HepG2 (cell line): ENCODE measurements around the gene MAN2B2. TPM values are rescaled to one million over a fixed set of nuclear protein-coding genes. Genes with fewer than 3 reads are reported as not detected.

Experiments
- ATAC-seq: fragments of 200-7000 bp; cut with Tn5 transposase; 3 replicates; pipeline ENCODE4 v1.9.1; 2020; ENCODE audit warnings: mild to moderate bottlenecking, moderate library complexity
- BruUV-seq: library from RNA; stranded (reverse); fragments of 400-500 nt; replicated peaks from 2 replicates; lab custom pipeline; 2021; lab: Mats Ljungman, UMichigan
- CTCF ChIA-PET: fragments of 300-600 bp; formaldehyde crosslinking; extraction: SDS; loops from one replicate; lab custom pipeline; 2021; ENCODE audit warnings: low total read pairs, inconsistent platforms, low intra/inter-chr PET ratio; lab: Yijun Ruan, JAX
- POLR2A ChIA-PET: fragments of 350-600 bp; sonication (Branson Sonifier 250); formaldehyde crosslinking; loops from one replicate; lab custom pipeline; 2020; ENCODE audit warnings: antibody characterized with exemption, inconsistent platforms; lab: Yijun Ruan, JAX
- DNase-seq: peaks from one replicate; pipeline ENCODE4 v3.0.0-alpha.2; 2015; ENCODE audit warnings: low spot score
- FAIRE-seq: peaks from 3 replicates; lab custom pipeline; 2011; peaks lifted over from hg19 to GRCh38; lab: Jason Lieb, UNC
- H2AFZ ChIP-seq: one replicate; pipeline ENCODE4 v1.6.1; 2011; ENCODE audit warnings: low read length, inconsistent platforms
- H3K27ac ChIP-seq: fragments of 300-600 bp; 3 replicates; pipeline ENCODE4 v1.8.0; 2011; ENCODE audit warnings: mixed run types, mild to moderate bottlenecking, mixed read lengths, low read length, inconsistent platforms; ENCODE audit not compliant: insufficient read depth; ENCODE audit errors: extremely low read length
- H3K27me3 ChIP-seq, 2 experiments: fragments of 200-600 bp in 1 of 2; 2 replicates in 1 of 2; 3 replicates in 1 of 2; pipeline versions ENCODE4 v1.6.0 to v1.8.0; 2011; ENCODE audit warnings: low read length in 2 of 2, mild to moderate bottlenecking in 2 of 2, moderate library complexity in 2 of 2, inconsistent platforms in 1 of 2; ENCODE audit not compliant: insufficient read depth in 2 of 2, control insufficient read depth in 1 of 2
- H3K36me3 ChIP-seq, 2 experiments: fragments of 200-600 bp in 1 of 2; replicated peaks in 1 of 2; 2 replicates in 1 of 2; 3 replicates in 1 of 2; pipeline versions ENCODE4 v1.5.1 to v1.8.0; 2011; ENCODE audit warnings: low read length in 2 of 2, inconsistent platforms in 1 of 2; ENCODE audit not compliant: insufficient read depth in 2 of 2, control insufficient read depth in 1 of 2
- H3K4me1 ChIP-seq: 2 replicates; pipeline ENCODE4 v1.5.1; 2012; ENCODE audit warnings: low read length, inconsistent platforms; ENCODE audit not compliant: insufficient read depth
- H3K4me2 ChIP-seq: 2 replicates; pipeline ENCODE4 v1.6.0; 2011; ENCODE audit warnings: low read depth, low read length, inconsistent platforms
- H3K4me3 ChIP-seq, 3 experiments: fragments of 200-600 bp in 1 of 3; sonication (generic), shearing (Covaris generic) in 1 of 3; replicated peaks in 1 of 3; 2 replicates each; pipeline ENCODE4 v1.5.1; 2011 to 2016; ENCODE audit warnings: low read length in 3 of 3, inconsistent platforms in 2 of 3, low read depth in 2 of 3, mild to moderate bottlenecking in 2 of 3, control low read depth in 1 of 3, mixed read lengths in 1 of 3; ENCODE audit not compliant: insufficient read depth in 1 of 3
- H3K79me2 ChIP-seq: one replicate; pipeline ENCODE4 v1.6.1; 2011; ENCODE audit warnings: low read length, inconsistent platforms; ENCODE audit not compliant: insufficient read depth
- H3K9ac ChIP-seq: 2 replicates; pipeline ENCODE4 v1.6.0; 2011; ENCODE audit warnings: mild to moderate bottlenecking, low read depth, low read length, inconsistent platforms; ENCODE audit not compliant: insufficient read depth
- H3K9me3 ChIP-seq: 2 replicates; pipeline ENCODE4 v1.5.1; 2012; ENCODE audit warnings: mild to moderate bottlenecking, low read length
- H4K20me1 ChIP-seq: 2 replicates; pipeline ENCODE4 v1.6.0; 2011; ENCODE audit warnings: inconsistent platforms, mild to moderate bottlenecking, low read length, moderate library complexity; ENCODE audit not compliant: insufficient read depth
- HDAC6 ChIP-seq: fragments of 200-600 bp; sonication (generic); IDR thresholded peaks from 2 replicates; pipeline ENCODE4 v1.7.0; 2017; ENCODE audit warnings: mild to moderate bottlenecking, antibody characterized with exemption, low read length, low read depth
- MED1 ChIP-seq: sonication (generic); formaldehyde crosslinking; IDR thresholded peaks from 2 replicates; pipeline ENCODE4 v1.4.0; 2020; ENCODE audit warnings: missing genetic modification reagents
- MNT ChIP-seq: fragments of 450-650 bp; IDR thresholded peaks from 2 replicates; pipeline ENCODE4 v1.6.1; 2016
- PATZ1 ChIP-seq: sonication (generic); formaldehyde crosslinking; IDR thresholded peaks from 2 replicates; pipeline ENCODE4 v1.4.0; 2020; ENCODE audit warnings: missing genetic modification reagents
- RFXANK ChIP-seq: IDR thresholded peaks from 2 replicates; pipeline ENCODE4 v1.6.1; 2016
- ZNF264 ChIP-seq: sonication (generic); formaldehyde crosslinking; IDR thresholded peaks from 2 replicates; pipeline ENCODE4 v1.4.0; 2020; ENCODE audit warnings: missing genetic modification reagents
- ZNF362 ChIP-seq: sonication (generic); formaldehyde crosslinking; IDR thresholded peaks from 2 replicates; pipeline ENCODE4 v1.4.0; 2020; ENCODE audit warnings: missing genetic modification reagents, mild to moderate bottlenecking, borderline replicate concordance
- ZNF567 ChIP-seq: sonication (generic); formaldehyde crosslinking; IDR thresholded peaks from 2 replicates; pipeline ENCODE4 v1.8.1; 2023; ENCODE audit warnings: mild to moderate bottlenecking, missing genetic modification reagents, borderline replicate concordance
- ZZZ3 ChIP-seq: sonication (generic); formaldehyde crosslinking; IDR thresholded peaks from 2 replicates; pipeline ENCODE4 v1.4.0; 2020; ENCODE audit warnings: missing genetic modification reagents, mild to moderate bottlenecking, borderline replicate concordance
- WGBS: methylation state at CpG from one replicate; pipeline ENCODE4 v1.1.6; 2017; ENCODE audit warnings: low lambda C conversion rate; 5-methylcytosine and 5-hydroxymethylcytosine counted together
- in situ Hi-C: cut with HindIII; loops from 2 replicates; pipeline ENCODE4 v1.10.0; 2017; ENCODE audit warnings: low pct_unique_long_range_greater_than_20kb; ENCODE audit not compliant: extremely low pct_ligation_motif_present
- intact Hi-C: fragments of 100-400 bp; cut with micrococcal nuclease; formaldehyde crosslinking; loops from one replicate; pipeline ENCODE4 v1.10.0; 2022; ENCODE audit not compliant: unreplicated experiment
- polyA plus RNA-seq, 8 experiments: library from polyadenylated mRNA; depleted of rRNA in 3 of 8; stranded (reverse) in 7 of 8; unstranded in 1 of 8; fragments of >200 nt; fragmentation: Illumina TruSeq in 4 of 8; extraction: Trizol in 4 of 8; gene quantifications; 2 replicates each; pipeline versions ENCODE4 v1.2.1 to v1.2.3, GENCODE V29; 2011 to 2016; ENCODE audit warnings: low read depth in 4 of 8, missing spikeins in 1 of 8, mixed read lengths in 1 of 8; ENCODE audit not compliant: insufficient read depth in 1 of 8
- total RNA-seq, 5 experiments: library from RNA; depleted of rRNA; stranded (reverse); fragments of >200 nt; fragmentation: Illumina TruSeq; extraction: Trizol; gene quantifications; 2 replicates each; pipeline ENCODE4 v1.2.3, GENCODE V29; 2016; ENCODE audit warnings: low read depth in 1 of 5

The MAN2B2 gene
- total and polyA plus RNA-seq, 2 of the 13 experiments (the other 11 are each of a cell fraction or from before 2014, with no cell fraction given) = 4.8 to 5.4 TPM

- Histone ChIP-seq H3K4me1 (peaks cover 4% of the 10 kb centered on the region), H3K9me3 (no peaks in the 10 kb centered on the region), H2AFZ (no peak overlapping the region), H3K79me2 (no peaks in the 10 kb centered on the region), H3K27ac (no peak overlapping the region), H3K4me3 (no peak overlapping the region), H3K9ac (no peak overlapping the region), H4K20me1 (no peaks in the 10 kb centered on the region), H3K36me3 (no peaks in the 10 kb centered on the region; a peak in 1 of 5 replicates), H3K27me3 (no peaks in the 10 kb centered on the region)
- CTCF ChIA-PET = no interaction called here
- POLR2A ChIA-PET = no interaction called here
- no peak for DNase-seq
- 94% methylated on average over 9 of the region's 9 CpGs for WGBS
- no peak; the same call in 2 of the 3 replicates for ATAC-seq
- intact Hi-C loops = no loop called here
- TF ChIP-seq MED1 (CRISPR knock-in tag) (no peak), MNT (peak; percentile 42; the same call in 1 of the 2 replicates)
- TF ChIP-seq, all 625 proteins: peak for 1
- in situ Hi-C loops = no loop called here
- no peak overlapping the region for H3K4me2 ChIP-seq
- BruUV-seq = no TSS peak
- FAIRE-seq = no peak
Measured at GRCh38 chr4:6665320-6665654, 90.3 kb downstream of the MAN2B2 start.

- H4K20me1 ChIP-seq = no peaks in the 10 kb centered on the region
- H3K9ac ChIP-seq = no peak overlapping the region
- DNase-seq (no peak), ATAC-seq (no peak), FAIRE-seq (no peak)
- H3K27me3 ChIP-seq = no peaks in the 10 kb centered on the region
- intact Hi-C loops = no loop called here
- BruUV-seq = no TSS peak
- peaks cover 11% of the 10 kb centered on the region for H3K4me1 ChIP-seq
- no peaks in the 10 kb centered on the region for H3K79me2 ChIP-seq
- no peak overlapping the region for H3K4me2 ChIP-seq
- no peaks in the 10 kb centered on the region; a peak in 1 of 5 replicates for H3K36me3 ChIP-seq
- CTCF ChIA-PET = no interaction called here
- no peak overlapping the region for H2AFZ ChIP-seq
- no peak overlapping the region for H3K27ac ChIP-seq
- WGBS = 93% methylated on average over 8 of the region's 11 CpGs
- no peaks in the 10 kb centered on the region for H3K9me3 ChIP-seq
- no peak overlapping the region for H3K4me3 ChIP-seq
- POLR2A ChIA-PET = no interaction called here
- in situ Hi-C loops = no loop called here
- TF ChIP-seq PATZ1 (CRISPR knock-in tag) (no peak), RFXANK (CRISPR knock-in tag) (no peak), ZZZ3 (no peak), HDAC6 (no peak), ZNF567 (CRISPR knock-in tag) (no peak), ZNF264 (no peak), ZNF362 (CRISPR knock-in tag) (no peak)
Measured at GRCh38 chr4:6668391-6668790, 93.4 kb downstream of the MAN2B2 start.
